ENCODE measurements around the gene SOX12.

DNA sequence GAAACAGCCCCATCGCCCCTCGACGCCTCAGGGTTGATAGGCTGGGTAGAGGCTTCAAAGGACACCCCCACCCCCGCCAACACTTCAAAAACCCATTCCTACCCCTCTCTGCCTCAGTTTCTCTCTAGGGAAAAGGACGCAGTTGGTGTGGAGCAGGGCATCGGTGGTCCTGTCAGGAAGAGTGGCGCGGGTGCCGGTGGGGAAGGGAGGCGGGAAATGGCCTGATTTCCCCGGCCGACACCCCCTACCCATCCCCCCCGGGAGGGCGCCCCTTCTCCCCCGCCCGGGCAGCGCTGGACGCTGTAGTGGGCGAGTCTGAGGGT is 21.9 kb downstream of the SOX12 start:
- TF ChIP-seq EZH2 (IDR thresholded peaks at IDR 0.05; ENCODE audit: borderline replicate concordance, low read depth, low read length, poor library complexity, severe bottlenecking), result no peak
- TF ChIP-seq, protein P1, sequence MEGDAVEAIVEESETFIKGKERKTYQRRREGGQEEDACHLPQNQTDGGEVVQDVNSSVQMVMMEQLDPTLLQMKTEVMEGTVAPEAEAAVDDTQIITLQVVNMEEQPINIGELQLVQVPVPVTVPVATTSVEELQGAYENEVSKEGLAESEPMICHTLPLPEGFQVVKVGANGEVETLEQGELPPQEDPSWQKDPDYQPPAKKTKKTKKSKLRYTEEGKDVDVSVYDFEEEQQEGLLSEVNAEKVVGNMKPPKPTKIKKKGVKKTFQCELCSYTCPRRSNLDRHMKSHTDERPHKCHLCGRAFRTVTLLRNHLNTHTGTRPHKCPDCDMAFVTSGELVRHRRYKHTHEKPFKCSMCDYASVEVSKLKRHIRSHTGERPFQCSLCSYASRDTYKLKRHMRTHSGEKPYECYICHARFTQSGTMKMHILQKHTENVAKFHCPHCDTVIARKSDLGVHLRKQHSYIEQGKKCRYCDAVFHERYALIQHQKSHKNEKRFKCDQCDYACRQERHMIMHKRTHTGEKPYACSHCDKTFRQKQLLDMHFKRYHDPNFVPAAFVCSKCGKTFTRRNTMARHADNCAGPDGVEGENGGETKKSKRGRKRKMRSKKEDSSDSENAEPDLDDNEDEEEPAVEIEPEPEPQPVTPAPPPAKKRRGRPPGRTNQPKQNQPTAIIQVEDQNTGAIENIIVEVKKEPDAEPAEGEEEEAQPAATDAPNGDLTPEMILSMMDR (conservative IDR thresholded peaks at IDR 0.05; ENCODE audit: low read depth, low read length), result no peak

Data from A673 (cell line).